HG03558 (cell line): ENCODE measurements around the gene GALNT15.

ENCODE experiments used
- ATAC-seq: cut with Tn5 transposase; IDR thresholded peaks from one replicate; pipeline ENCODE4 v1.9.1; 2021; ENCODE audit warnings: moderate number of reproducible peaks; ENCODE audit not compliant: unreplicated experiment; ENCODE audit errors: extremely low read depth

Gene GALNT15

GRCh38 chr3:16247282-16248061, 73.0 kb downstream of the GALNT15 start:
- ATAC-seq = no peak

GRCh38 chr3:16248556-16248955, 74.1 kb downstream of the GALNT15 start:
- no peak for ATAC-seq

- no peak for ATAC-seq
Measured at GRCh38 chr3:16249336-16249735, 74.9 kb downstream of the GALNT15 start.

GRCh38 chr3:16249886-16250285, 75.4 kb downstream of the GALNT15 start:
- no peak for ATAC-seq

GRCh38 chr3:16251316-16252085, 77.0 kb downstream of the GALNT15 start:
- no peak for ATAC-seq

- ATAC-seq = no peak
Measured at GRCh38 chr3:16252243-16252978, 77.9 kb downstream of the GALNT15 start.

- no peak for ATAC-seq
Measured at GRCh38 chr3:16252988-16253387, 78.5 kb downstream of the GALNT15 start.

- ATAC-seq = no peak
Measured at GRCh38 chr3:16253601-16254000, 79.1 kb downstream of the GALNT15 start.

GRCh38 chr3:16254916-16255315, 80.4 kb downstream of the GALNT15 start:
- ATAC-seq = no peak

- ATAC-seq = no peak
Measured at GRCh38 chr3:16255326-16255725, 80.8 kb downstream of the GALNT15 start.

GRCh38 chr3:16255726-16256125, 81.2 kb downstream of the GALNT15 start:
- no peak for ATAC-seq

- ATAC-seq = no peak
Measured at GRCh38 chr3:16257309-16257708, 82.8 kb downstream of the GALNT15 start.

- no peak for ATAC-seq
Measured at GRCh38 chr3:16258177-16258576, 83.7 kb downstream of the GALNT15 start.

GRCh38 chr3:16258866-16259265, 84.4 kb downstream of the GALNT15 start:
- ATAC-seq = no peak

- ATAC-seq = no peak
Measured at GRCh38 chr3:16260046-16260445, 85.6 kb downstream of the GALNT15 start.

GRCh38 chr3:16262174-16262573, 87.7 kb downstream of the GALNT15 start:
- no peak for ATAC-seq

GRCh38 chr3:16264174-16264707, 89.8 kb downstream of the GALNT15 start:
- no peak for ATAC-seq

GRCh38 chr3:16264708-16265454, 90.4 kb downstream of the GALNT15 start, which contains the start of the genes DPH3 and OXNAD1:
TSS of gene DPH3 (minus strand) at chr3:16264943. CDS start at chr3:16264876, 67 bp downstream.
TSS of gene OXNAD1 (plus strand) at chr3:16265212. CDS start at chr3:16270953, 5,741 bp downstream.
- peak; percentile 97 for ATAC-seq

- ATAC-seq = no peak
Measured at GRCh38 chr3:16265455-16265786, 90.9 kb downstream of the GALNT15 start.

GRCh38 chr3:16266714-16267113, 92.2 kb downstream of the GALNT15 start:
- no peak for ATAC-seq
